Tibial nerve (tissue), 4 donors: ENCODE data around the gene KCNQ4. TPM values are rescaled to one million over a fixed set of nuclear protein-coding genes. Genes with fewer than 3 reads are reported as not detected.

Experiments
- DNase-seq, 2 donors: peaks; one replicate each; pipeline ENCODE4 v3.0.0-alpha.2; 2019; ENCODE audit warnings: low spot score in 2 of 2
- H3K27ac ChIP-seq, 4 donors: fragments of 200-600 bp; sonication (generic) in 3 of 4; one replicate each; pipeline ENCODE4 v1.5.1; 2017 to 2019; ENCODE audit warnings: mild to moderate bottlenecking in 1 of 4
- H3K27me3 ChIP-seq, 2 donors: fragments of 200-600 bp; sonication (generic) in 1 of 2; one replicate each; pipeline versions ENCODE4 v1.5.1 to v1.6.0; 2017 to 2019
- H3K36me3 ChIP-seq, 3 donors: fragments of 200-600 bp; sonication (generic); one replicate each; pipeline ENCODE4 v1.5.1; 2018 to 2019
- H3K4me1 ChIP-seq, 4 donors: fragments of 200-600 bp; sonication (generic) in 3 of 4; one replicate each; pipeline ENCODE4 v1.5.1; 2017 to 2019
- H3K4me3 ChIP-seq, 4 donors: fragments of 200-600 bp; sonication (generic) in 3 of 4; one replicate each; pipeline ENCODE4 v1.5.1; 2017 to 2019; ENCODE audit warnings: mild to moderate bottlenecking in 1 of 4, moderate library complexity in 1 of 4
- H3K9me3 ChIP-seq, 4 donors: fragments of 200-600 bp; sonication (generic) in 3 of 4; one replicate each; pipeline ENCODE4 v1.5.1; 2017 to 2019
- CTCF ChIP-seq, 5 experiments: fragments of 200-600 bp in 3 of 5; fragments of 450-650 bp in 2 of 5; sonication (generic) in 3 of 5; IDR thresholded peaks; one replicate each; pipeline ENCODE4 v1.5.1; 2016 to 2019; ENCODE audit warnings: antibody characterized with exemption in 5 of 5, mild to moderate bottlenecking in 3 of 5, moderate library complexity in 2 of 5
- EP300 ChIP-seq, 2 donors: sonication (generic); formaldehyde crosslinking; IDR thresholded peaks; one replicate each; pipeline ENCODE4 v1.6.1; 2017; ENCODE audit warnings: antibody characterized with exemption in 2 of 2, mild to moderate bottlenecking in 1 of 2
- POLR2A ChIP-seq, 2 donors: fragments of 450-650 bp; IDR thresholded peaks; one replicate each; pipeline ENCODE4 v1.6.1; 2017; ENCODE audit warnings: antibody characterized with exemption in 2 of 2, mild to moderate bottlenecking in 2 of 2, moderate library complexity in 2 of 2
- WGBS, 2 donors: methylation state at CpG; one replicate each; pipeline ENCODE4 v1.1.5; 2018; 5-methylcytosine and 5-hydroxymethylcytosine counted together
- total RNA-seq, 4 donors: library from RNA; depleted of rRNA; stranded (reverse); fragments of >200 nt; gene quantifications; one replicate each; pipeline ENCODE4 v1.1.0, GENCODE V29; 2016

KCNQ4 gene
- total RNA-seq, 4 donors from 2014 or later, result 0.22 to 2.1 (median 1.7) TPM

- peaks cover 0 to 8% (median 0%) of the 10 kb centered on the region in 4 donors for H3K9me3 ChIP-seq
- H3K27me3 ChIP-seq, result no peaks in the 10 kb centered on the region
- WGBS, 2 donors, result 58 to 61% methylated on average over 5 of the region's 5 CpGs
- H3K4me1 ChIP-seq, result no peaks in the 10 kb centered on the region
- H3K36me3 ChIP-seq, result no peaks in the 10 kb centered on the region
- no peak overlapping the region for H3K4me3 ChIP-seq
- no peak for DNase-seq
- no peak overlapping the region for H3K27ac ChIP-seq
- TF ChIP-seq CTCF (IDR thresholded peaks at IDR 0.05) (no peak), EP300 (IDR thresholded peaks at IDR 0.05) (no peak), POLR2A (IDR thresholded peaks at IDR 0.05) (no peak)
Observed at GRCh38 chr1:40844079-40844478, 60.5 kb downstream of the KCNQ4 start.

- Histone ChIP-seq H3K36me3 (no peaks in the 10 kb centered on the region), H3K27me3 (no peaks in the 10 kb centered on the region), H3K4me3 (no peak overlapping the region), H3K4me1 (peaks cover 0 to 4% (median 0%) of the 10 kb centered on the region in 4 donors), H3K9me3 (peaks cover 0 to 8% (median 0%) of the 10 kb centered on the region in 4 donors), H3K27ac (no peak overlapping the region)
- no peak for DNase-seq
- TF ChIP-seq EP300 (IDR thresholded peaks at IDR 0.05), result no peak
- no peak for TF ChIP-seq CTCF (IDR thresholded peaks at IDR 0.05)
- TF ChIP-seq POLR2A (IDR thresholded peaks at IDR 0.05), result no peak
- WGBS, 2 donors, result 62 to 63% methylated on average over 9 of the region's 9 CpGs
Observed at GRCh38 chr1:40844887-40845878, 61.6 kb downstream of the KCNQ4 start.

- TF ChIP-seq EP300 (IDR thresholded peaks at IDR 0.05), result no peak
- no peak for TF ChIP-seq CTCF (IDR thresholded peaks at IDR 0.05)
- TF ChIP-seq POLR2A (IDR thresholded peaks at IDR 0.05), result no peak
- no peaks in the 10 kb centered on the region for H3K27me3 ChIP-seq
- no peak overlapping the region for H3K4me3 ChIP-seq
- no peak overlapping the region for H3K27ac ChIP-seq
- DNase-seq, result no peak
- H3K4me1 ChIP-seq, result peaks cover 0 to 4% (median 0%) of the 10 kb centered on the region in 4 donors
- peaks cover 0 to 8% (median 0%) of the 10 kb centered on the region in 4 donors for H3K9me3 ChIP-seq
- H3K36me3 ChIP-seq, result no peaks in the 10 kb centered on the region
- 100% methylated on average over 1 of the region's 1 CpG for WGBS, 2 donors
Observed at GRCh38 chr1:40845895-40846294, 62.3 kb downstream of the KCNQ4 start.

- no peaks in the 10 kb centered on the region for H3K27me3 ChIP-seq
- WGBS, 2 donors, result 75 to 77% methylated on average over 6 of the region's 6 CpGs
- H3K36me3 ChIP-seq, result no peaks in the 10 kb centered on the region
- TF ChIP-seq CTCF (IDR thresholded peaks at IDR 0.05) (no peak), POLR2A (IDR thresholded peaks at IDR 0.05) (no peak), EP300 (IDR thresholded peaks at IDR 0.05) (no peak)
- DNase-seq, result no peak
- H3K27ac ChIP-seq, result no peak overlapping the region
- peaks cover 0 to 8% (median 0%) of the 10 kb centered on the region in 4 donors for H3K9me3 ChIP-seq
- no peak overlapping the region for H3K4me3 ChIP-seq
- peaks cover 0 to 4% (median 0%) of the 10 kb centered on the region in 4 donors for H3K4me1 ChIP-seq
Observed at GRCh38 chr1:40847023-40847745, 63.6 kb downstream of the KCNQ4 start.
